GM21576 (cell line): ENCODE results near the gene IPO11.
"Not testable (repeated sequence)": the region's sequence is repeated elsewhere in the genome, so short reads cannot be mapped to it uniquely, and the experiment has no call there.

Experiments used
- ATAC-seq: cut with Tn5 transposase; IDR thresholded peaks from one replicate; pipeline ENCODE4 v1.9.1; 2021; ENCODE audit warnings: mild to moderate bottlenecking, moderate library complexity; ENCODE audit not compliant: unreplicated experiment

The IPO11 gene

DNA sequence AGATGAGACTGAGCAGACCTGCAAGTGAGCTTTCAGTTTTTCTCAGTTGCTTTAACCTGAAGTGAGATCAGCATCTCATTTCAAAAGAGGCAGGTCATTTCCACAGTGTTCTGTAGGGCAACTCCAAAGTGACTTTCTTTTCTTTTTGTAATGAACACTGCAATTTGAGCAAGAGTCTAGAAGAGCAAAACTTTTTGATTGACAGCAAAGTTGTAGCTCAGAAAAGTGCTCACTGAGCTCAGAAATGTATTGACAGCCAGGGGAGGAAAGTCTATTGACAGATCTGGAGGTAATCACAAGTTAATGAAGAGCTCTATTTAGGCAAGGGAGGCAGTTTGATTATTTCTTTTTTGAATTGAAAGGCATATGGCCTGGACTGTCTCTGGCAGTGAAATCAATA is 220.7 kb downstream of the IPO11 start:
- ATAC-seq, result no peak

DNA sequence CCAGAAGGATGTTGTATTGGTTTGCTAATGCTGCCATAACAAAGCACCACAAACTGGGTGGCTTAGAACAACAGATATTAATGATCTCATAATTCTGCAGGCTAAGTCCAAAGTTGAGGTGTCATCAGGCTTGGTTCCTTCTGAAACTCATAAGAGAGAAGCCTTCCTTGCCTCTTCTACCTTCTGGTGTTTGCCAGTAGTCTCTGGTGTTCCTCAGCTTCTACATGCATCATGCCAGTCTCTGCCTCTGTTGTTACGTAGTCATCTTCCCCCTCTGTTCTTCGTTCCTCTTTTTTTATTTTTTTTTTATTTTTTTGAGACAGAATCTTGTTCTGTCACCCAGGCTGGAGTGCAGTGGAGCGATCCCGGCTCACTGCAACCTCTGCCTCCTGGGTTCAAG is 227.9 kb downstream of the IPO11 start:
- no peak for ATAC-seq

DNA sequence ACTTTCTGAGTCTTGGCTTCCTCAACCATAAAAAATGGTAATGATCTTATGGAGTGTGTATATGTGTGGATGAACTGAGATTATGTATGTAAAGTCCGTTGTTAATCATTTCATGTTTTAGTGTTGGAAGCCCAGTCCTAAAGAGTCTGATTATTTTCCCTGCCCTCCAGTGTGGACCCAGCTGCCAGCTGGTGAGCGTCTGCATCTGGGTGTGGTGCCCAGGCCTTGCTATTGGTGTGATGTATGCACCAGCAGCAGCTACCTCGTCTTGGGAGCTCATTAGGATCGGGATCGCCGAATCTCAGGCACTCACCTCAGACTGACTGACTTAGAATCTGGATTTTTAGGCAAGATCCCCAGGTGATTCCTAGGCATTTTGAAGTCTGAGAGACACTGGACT is 229.9 kb downstream of the IPO11 start:
- ATAC-seq, result no peak

DNA sequence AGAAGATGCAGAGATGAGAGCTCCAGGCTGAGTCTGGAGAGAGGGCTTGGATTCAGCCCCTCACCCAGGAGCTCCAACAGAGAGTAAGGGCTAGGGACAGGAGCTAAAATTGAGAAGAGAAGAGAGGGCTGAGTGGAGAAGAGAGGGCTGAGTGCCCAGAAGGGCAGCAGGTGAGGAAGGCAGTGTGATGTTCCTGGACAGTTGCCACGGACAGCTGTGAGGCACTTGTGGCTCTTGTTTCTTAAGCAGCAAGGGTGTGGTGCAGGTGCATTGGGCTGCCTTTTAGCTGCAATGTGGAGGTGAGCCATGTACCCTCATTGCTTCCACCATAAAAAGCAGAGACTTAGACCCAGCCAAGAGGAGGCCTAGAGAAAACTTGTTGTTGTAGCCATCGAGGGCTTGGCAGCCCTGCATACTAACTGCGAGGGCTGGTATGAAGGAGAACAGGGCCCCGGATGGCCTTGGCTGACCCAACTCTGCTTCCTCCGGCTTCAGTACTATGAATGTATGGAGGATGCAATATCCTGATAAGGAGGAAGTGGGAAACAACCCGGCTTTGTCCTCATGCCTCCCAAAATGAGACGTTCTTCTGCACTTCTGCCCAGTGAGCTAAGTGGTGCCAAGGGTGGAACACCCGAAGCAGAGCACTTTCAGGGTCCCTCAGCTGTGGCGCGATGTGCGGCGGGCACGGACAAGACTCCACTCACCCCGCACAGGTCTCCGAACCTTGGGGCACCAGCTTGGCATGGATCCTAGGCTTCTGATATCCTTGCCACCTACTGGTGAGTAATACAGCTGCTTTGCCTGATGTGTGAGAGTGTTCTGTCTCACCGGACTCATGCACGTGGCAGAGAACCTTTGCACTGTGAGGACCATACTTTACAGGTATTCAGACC is 231.2 kb downstream of the IPO11 start:
- no peak for ATAC-seq

DNA sequence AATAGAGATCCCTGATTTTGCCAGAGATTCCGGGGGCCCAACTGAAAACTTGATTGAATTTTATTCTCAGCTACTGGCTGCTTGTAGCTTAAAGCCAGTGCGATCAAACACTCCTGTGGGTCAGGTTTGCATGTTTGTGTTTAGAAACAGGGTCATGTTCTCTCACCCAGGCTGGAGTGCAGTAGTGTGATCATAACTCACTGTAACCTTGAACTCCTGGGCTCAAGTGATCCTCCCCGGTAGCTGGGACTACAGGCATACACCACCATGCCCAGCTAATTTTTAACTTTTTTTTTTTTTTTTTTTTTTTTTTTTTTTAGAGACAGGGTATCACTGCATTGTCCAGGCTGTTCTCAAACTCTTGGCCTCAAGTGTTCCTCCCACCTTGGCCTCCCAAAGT is 232.7 kb downstream of the IPO11 start:
- no peak for ATAC-seq

DNA sequence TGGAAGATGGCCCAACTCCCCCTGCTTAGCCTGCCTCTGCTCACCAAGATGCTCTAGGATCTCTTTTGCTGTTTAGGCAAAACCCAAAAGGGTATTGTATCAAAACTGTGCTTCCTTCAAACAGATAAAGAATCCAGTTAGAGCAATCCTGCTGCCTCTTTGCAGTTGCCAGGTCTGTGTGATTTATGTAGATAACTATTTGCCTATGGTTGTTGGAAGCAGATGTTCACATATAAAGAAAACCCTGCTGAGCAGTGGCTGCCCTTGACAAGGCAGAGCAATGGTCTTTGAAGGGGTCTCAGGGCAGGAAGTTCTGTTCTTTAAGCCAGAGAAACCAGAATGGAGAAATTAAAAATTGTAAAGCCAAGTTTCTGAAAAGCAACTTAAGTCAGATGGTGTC is 234.7 kb downstream of the IPO11 start:
- ATAC-seq, result no peak

DNA sequence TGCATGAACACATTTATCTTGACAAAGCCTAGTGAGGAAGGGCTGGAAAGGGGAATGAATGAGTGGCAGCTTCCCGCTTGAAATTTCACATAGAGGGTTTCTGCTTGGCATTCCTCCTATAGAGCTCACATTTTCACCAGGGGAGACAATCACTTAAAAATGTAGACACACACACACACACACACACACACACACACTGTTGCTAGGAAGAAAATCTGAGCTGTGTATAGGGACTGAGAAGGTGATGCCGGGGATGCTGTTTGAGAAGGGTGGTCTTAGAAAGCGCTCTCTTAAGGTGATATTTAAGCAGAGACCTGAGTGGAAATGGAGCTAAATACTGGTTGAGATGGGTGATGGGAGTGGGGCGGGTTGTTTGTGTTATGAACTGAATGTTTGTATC is 236.5 kb downstream of the IPO11 start:
- no peak for ATAC-seq

DNA sequence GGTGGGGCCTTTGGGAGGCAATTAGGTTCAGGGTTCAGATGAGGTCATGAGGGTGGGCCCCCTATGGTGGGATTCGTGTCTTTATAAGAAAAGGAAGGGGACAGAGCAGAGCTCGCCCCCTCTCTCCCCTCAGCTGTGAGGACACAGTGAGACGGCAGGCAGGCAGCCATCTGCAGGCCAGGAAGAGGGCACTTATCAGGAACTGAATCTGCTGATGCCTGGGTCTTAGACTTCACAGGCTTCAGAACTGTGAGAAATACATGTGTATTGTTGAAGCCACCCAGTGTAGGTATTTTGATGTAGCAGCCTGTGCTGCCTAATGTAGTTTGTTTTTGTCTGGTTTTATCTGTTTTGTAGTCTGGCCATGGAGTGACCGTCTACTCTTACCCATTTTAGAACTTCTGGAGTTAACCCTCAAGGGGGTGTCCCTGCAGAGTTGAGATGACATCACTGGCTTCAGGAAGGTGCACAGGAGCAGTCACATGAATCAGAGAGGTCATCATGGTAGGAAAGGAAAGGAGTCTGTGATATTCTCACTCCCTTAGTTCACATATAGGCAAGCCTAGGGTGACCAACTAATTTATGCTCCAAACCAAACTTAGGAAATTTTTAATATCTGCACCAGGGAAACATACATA is 237.0 kb downstream of the IPO11 start:
- ATAC-seq, result no peak

DNA sequence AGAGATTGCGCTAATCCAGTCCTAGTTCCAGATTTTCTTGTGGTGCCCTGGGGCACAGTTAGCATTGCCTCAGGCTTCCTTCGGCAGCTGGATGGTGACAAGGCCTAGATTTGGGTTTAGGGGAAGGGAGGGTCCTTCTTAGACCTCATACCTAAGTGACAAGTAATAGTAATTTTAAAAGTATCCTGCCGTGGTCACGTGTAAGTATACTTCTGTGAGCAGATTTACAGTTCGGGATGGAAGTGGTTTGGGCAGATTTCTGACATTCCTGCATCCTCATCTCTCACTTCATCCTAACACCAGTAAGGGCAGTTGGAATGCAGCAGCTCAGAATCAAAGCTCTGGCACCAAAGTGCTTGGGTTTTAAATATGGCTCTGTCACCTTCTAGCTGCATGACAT is 237.6 kb downstream of the IPO11 start:
- no peak for ATAC-seq

DNA sequence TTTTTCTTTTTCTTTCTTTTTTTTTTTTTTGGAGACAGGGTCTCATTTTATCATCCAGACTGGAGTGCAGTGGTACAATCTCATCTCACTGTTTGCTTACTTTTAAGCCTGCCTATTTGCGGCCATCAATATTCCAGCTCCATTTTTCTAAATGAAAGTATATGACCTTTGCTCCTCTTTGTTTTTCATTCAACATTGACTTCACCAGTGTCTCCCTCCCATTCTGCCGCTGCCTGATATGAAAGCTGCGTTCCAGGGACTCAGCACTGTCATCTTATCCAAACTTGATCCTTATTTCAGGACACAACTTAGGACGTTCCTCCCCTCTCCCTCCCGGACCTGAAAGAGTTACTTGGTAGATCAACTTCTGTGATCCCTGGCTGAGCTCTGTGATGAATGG is 239.7 kb downstream of the IPO11 start:
- no peak for ATAC-seq

DNA sequence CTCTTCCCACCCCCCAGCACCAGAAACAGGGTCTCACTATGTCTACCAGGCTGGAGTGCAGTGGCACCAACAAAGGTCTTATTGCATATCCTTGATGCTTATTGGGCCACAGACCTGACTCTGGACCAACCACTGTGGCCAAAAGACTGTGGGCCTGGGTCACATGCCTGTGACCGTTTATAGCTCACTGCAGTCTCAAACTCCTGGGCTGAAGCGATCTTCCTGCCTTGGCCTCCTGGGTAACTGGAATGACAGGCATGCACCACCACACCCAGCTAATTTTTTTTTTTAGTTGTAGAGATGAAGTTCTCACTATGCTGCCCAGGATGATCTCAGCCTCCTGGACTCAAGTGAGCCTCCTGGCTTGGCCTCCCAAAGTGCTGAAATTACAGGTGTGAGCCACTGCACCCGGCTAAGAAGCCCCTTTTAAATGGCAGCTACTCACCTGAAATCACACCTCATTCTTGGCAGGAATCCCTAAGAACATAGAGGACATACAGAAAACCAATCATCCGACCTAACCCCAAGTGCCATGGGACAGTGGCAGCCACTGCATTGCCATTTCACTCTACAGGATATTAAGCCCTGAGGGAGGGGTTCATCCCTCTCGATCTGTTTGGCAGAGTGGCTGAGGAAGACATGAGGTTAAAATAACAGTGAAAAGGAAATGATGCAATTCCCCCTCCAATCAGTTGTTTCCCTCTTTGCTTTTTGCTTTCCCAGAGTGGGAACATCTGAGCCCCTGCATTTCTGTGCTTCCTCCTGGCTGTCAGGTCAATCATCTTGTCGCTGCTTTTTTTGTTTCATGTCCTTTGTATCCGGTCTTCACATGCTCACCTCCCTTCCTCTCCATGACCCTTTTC is 240.7 kb downstream of the IPO11 start:
- no peak for ATAC-seq

DNA sequence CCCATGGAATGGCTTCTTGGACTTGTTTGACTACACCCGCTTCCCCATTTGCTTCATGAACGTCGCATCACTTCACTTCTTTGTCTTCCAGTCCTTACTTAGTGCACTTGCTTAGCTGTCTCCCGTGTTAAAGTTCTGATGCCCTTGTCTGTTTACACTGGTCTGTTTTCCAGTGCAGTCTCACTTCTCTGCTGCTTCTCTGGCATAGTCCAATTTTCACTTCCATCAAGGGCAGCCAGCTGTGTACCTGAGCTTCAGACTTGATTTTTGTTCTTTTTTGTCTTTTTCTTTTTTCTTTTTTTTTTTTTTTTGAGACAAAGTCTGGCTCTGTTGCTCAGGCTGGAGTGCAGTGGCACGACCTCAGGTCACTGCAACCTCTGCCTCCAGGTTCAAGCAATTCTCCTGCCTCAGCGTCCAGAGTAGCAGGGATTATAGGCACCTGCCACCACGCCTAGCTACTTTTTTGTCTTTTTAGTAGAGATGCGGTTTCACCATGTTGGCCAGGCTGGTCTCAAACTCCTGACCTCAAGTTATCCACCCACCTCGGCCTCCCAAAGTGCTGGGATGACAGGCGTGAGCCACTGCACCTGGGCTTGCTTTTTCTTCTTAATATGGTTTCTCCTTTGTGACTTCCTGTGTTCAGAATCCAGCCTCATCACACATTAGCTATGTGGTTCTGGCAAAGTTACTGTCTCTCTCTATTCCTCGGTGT is 241.5 kb downstream of the IPO11 start:
- no peak for ATAC-seq

DNA sequence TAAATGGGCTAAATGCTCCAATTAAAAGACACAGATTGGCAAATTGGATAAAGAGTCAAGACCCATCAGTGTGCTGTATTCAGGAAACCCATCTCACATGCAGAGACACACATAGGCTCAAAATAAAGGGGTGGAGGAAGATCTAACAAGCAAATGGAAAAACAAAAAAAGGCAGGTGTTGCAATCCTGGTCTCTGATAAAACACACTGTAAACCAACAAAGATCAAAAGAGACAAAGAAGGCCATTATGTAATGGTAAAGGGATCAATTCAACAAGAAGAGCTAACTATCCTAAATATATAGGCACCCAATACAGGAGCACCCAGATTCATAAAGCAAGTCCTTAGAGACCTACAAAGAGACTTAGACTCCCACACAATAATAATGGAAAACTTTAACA is 245.2 kb downstream of the IPO11 start:
- ATAC-seq, result not testable (repeated sequence)

DNA sequence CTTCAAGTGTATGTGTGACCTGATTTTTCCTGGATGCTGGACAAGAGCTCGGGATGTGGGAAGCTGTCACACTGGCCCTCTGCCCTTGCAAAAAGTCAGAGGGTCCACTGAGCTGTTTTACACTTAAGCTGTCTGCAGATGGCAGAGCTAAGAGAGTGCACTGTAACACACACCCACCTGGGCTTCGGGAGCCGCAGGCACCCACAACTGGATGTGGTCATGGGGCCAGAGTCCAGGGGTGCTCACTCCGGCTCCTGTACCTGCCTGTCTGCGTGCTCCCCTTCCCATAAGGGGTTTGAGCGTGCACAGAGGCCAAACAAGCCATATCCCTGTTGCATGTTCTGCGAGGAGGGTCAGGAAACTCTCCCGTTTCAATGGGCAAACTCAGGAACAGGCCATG is 248.6 kb downstream of the IPO11 start:
- no peak for ATAC-seq

DNA sequence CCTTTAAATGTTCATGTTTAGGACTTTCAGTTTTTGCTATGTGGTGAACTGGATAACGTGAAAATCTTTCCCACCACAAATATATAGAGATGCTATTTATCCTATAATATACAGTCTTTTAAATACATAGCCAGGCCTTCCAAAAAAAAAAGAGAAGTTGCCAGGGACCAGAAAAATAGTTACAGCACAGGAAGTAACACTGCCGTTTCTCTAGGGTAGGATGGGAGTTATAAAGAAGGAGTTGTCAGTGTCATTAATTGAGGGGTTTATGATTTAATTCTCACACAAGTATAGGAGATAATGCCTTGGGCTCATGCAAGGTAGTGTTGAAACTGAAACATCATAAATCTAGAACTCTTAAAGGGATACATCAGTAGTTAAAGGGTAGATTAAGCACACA is 250.0 kb downstream of the IPO11 start:
- ATAC-seq, result no peak

DNA sequence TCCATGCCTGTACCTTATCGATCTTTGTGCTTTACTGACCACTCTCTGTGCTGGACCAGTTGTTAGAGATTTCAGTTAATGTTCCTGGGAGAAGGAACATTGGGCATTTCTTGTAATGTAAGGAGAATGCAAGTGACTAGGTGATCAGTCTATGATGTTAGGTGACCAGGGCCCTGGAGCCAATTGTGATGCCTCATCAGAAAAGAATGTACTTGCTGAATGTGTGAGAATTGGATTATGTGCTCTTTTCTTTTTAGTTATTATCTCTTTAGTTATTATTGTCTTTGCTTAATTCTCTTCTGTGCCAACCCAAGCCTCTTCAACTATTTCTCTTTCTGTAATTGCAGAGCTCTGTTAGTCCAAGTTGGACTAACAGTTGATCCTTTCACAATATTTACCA is 258.9 kb downstream of the IPO11 start:
- ATAC-seq, result no peak

DNA sequence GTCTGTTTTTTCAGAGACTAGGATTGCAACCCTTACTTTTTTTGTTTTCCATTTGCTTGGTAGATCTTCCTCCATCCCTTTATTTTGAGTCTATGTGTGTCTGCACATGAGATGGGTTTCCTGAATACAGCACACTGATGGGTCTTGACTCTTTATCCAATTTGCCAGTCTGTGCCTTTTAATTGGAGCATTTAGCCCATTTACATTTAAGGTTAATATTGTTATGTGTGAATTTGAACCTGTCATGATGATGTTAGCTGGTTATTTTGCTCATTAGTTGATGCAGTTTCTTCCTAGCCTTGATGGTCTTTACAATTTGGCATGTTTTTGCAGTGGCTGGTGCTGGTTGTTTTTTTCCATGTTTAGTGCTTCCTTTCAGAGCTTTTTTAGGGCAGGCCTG is 264.0 kb downstream of the IPO11 start:
- ATAC-seq, result not testable (repeated sequence)
